ENCODE results near the gene ETV5.

ETV5 gene

GRCh38 chr3:186142393-186142932, 33.6 kb upstream of the ETV5 start:
- H3K9me3 ChIP-seq (ENCODE audit: control insufficient read depth, insufficient read depth, low read length): no peaks in the 10 kb centered on the region
- H3K36me3 ChIP-seq (ENCODE audit: control insufficient read depth, insufficient read depth, low read length): no peaks in the 10 kb centered on the region
- no peak overlapping the region for H3K9ac ChIP-seq (ENCODE audit: low read depth, low read length)
- no peaks in the 10 kb centered on the region for H3K4me1 ChIP-seq (ENCODE audit: control insufficient read depth, insufficient read depth, low read length)
- peaks cover 5% of the 10 kb centered on the region; the same call in 1 of the 2 replicates for H3K27me3 ChIP-seq (ENCODE audit: control insufficient read depth, insufficient read depth, low read length)
- H3K4me3 ChIP-seq (ENCODE audit: low read depth, low read length): no peak overlapping the region
- no peak overlapping the region for H3K27ac ChIP-seq (ENCODE audit: low read depth, low read length)

- Histone ChIP-seq H3K27ac (ENCODE audit: low read depth, low read length) (no peak overlapping the region), H3K9me3 (ENCODE audit: control insufficient read depth, insufficient read depth, low read length) (no peaks in the 10 kb centered on the region), H3K36me3 (ENCODE audit: control insufficient read depth, insufficient read depth, low read length) (no peaks in the 10 kb centered on the region), H3K27me3 (ENCODE audit: control insufficient read depth, insufficient read depth, low read length) (peaks cover 3% of the 10 kb centered on the region; the same call in 1 of the 2 replicates), H3K9ac (ENCODE audit: low read depth, low read length) (no peak overlapping the region), H3K4me3 (ENCODE audit: low read depth, low read length) (no peak overlapping the region), H3K4me1 (ENCODE audit: control insufficient read depth, insufficient read depth, low read length) (no peaks in the 10 kb centered on the region)
Observed at GRCh38 chr3:186141790-186142189, 32.9 kb upstream of the ETV5 start.

- H3K36me3 ChIP-seq (ENCODE audit: control insufficient read depth, insufficient read depth, low read length): no peaks in the 10 kb centered on the region
- no peaks in the 10 kb centered on the region for H3K4me1 ChIP-seq (ENCODE audit: control insufficient read depth, insufficient read depth, low read length)
- H3K27ac ChIP-seq (ENCODE audit: low read depth, low read length): no peak overlapping the region
- H3K27me3 ChIP-seq (ENCODE audit: control insufficient read depth, insufficient read depth, low read length): peaks cover 3% of the 10 kb centered on the region; the same call in 1 of the 2 replicates
- no peak overlapping the region for H3K9ac ChIP-seq (ENCODE audit: low read depth, low read length)
- H3K4me3 ChIP-seq (ENCODE audit: low read depth, low read length): no peak overlapping the region
- H3K9me3 ChIP-seq (ENCODE audit: control insufficient read depth, insufficient read depth, low read length): no peaks in the 10 kb centered on the region
Observed at GRCh38 chr3:186138272-186138981, 29.5 kb upstream of the ETV5 start.

GRCh38 chr3:186137051-186137685, 28.3 kb upstream of the ETV5 start:
- H3K9ac ChIP-seq (ENCODE audit: low read depth, low read length): no peak overlapping the region
- H3K27me3 ChIP-seq (ENCODE audit: control insufficient read depth, insufficient read depth, low read length): peaks cover 5% of the 10 kb centered on the region; the same call in 1 of the 2 replicates
- H3K36me3 ChIP-seq (ENCODE audit: control insufficient read depth, insufficient read depth, low read length): no peaks in the 10 kb centered on the region
- H3K27ac ChIP-seq (ENCODE audit: low read depth, low read length): no peak overlapping the region
- no peak overlapping the region for H3K4me3 ChIP-seq (ENCODE audit: low read depth, low read length)
- no peaks in the 10 kb centered on the region for H3K9me3 ChIP-seq (ENCODE audit: control insufficient read depth, insufficient read depth, low read length)
- H3K4me1 ChIP-seq (ENCODE audit: control insufficient read depth, insufficient read depth, low read length): no peaks in the 10 kb centered on the region

- no peak overlapping the region for H3K27ac ChIP-seq (ENCODE audit: low read depth, low read length)
- H3K4me3 ChIP-seq (ENCODE audit: low read depth, low read length): no peak overlapping the region
- peaks cover 15% of the 10 kb centered on the region for H3K27me3 ChIP-seq (ENCODE audit: control insufficient read depth, insufficient read depth, low read length)
- no peak overlapping the region for H3K9ac ChIP-seq (ENCODE audit: low read depth, low read length)
- no peaks in the 10 kb centered on the region for H3K36me3 ChIP-seq (ENCODE audit: control insufficient read depth, insufficient read depth, low read length)
- H3K4me1 ChIP-seq (ENCODE audit: control insufficient read depth, insufficient read depth, low read length): no peaks in the 10 kb centered on the region; the same call in 1 of the 2 replicates
- H3K9me3 ChIP-seq (ENCODE audit: control insufficient read depth, insufficient read depth, low read length): no peaks in the 10 kb centered on the region
Observed at GRCh38 chr3:186133980-186134379, 25.1 kb upstream of the ETV5 start.

GRCh38 chr3:186132487-186132886, 23.6 kb upstream of the ETV5 start:
- no peak overlapping the region for H3K27ac ChIP-seq (ENCODE audit: low read depth, low read length)
- H3K36me3 ChIP-seq (ENCODE audit: control insufficient read depth, insufficient read depth, low read length): no peaks in the 10 kb centered on the region
- peaks cover 18% of the 10 kb centered on the region for H3K27me3 ChIP-seq (ENCODE audit: control insufficient read depth, insufficient read depth, low read length)
- H3K4me1 ChIP-seq (ENCODE audit: control insufficient read depth, insufficient read depth, low read length): peaks cover 7% of the 10 kb centered on the region
- H3K9me3 ChIP-seq (ENCODE audit: control insufficient read depth, insufficient read depth, low read length): no peaks in the 10 kb centered on the region
- no peak overlapping the region for H3K4me3 ChIP-seq (ENCODE audit: low read depth, low read length)
- no peak overlapping the region for H3K9ac ChIP-seq (ENCODE audit: low read depth, low read length)

- Histone ChIP-seq H3K36me3 (ENCODE audit: control insufficient read depth, insufficient read depth, low read length) (no peaks in the 10 kb centered on the region), H3K27me3 (ENCODE audit: control insufficient read depth, insufficient read depth, low read length) (peaks cover 20% of the 10 kb centered on the region), H3K27ac (ENCODE audit: low read depth, low read length) (no peak overlapping the region), H3K4me1 (ENCODE audit: control insufficient read depth, insufficient read depth, low read length) (peaks cover 8% of the 10 kb centered on the region), H3K9me3 (ENCODE audit: control insufficient read depth, insufficient read depth, low read length) (no peaks in the 10 kb centered on the region), H3K9ac (ENCODE audit: low read depth, low read length) (no peak overlapping the region), H3K4me3 (ENCODE audit: low read depth, low read length) (no peak overlapping the region)
Observed at GRCh38 chr3:186129206-186129605, 20.3 kb upstream of the ETV5 start.

GRCh38 chr3:186128158-186128557, 19.3 kb upstream of the ETV5 start:
- no peaks in the 10 kb centered on the region for H3K9me3 ChIP-seq (ENCODE audit: control insufficient read depth, insufficient read depth, low read length)
- H3K27ac ChIP-seq (ENCODE audit: low read depth, low read length): no peak overlapping the region
- no peak overlapping the region for H3K9ac ChIP-seq (ENCODE audit: low read depth, low read length)
- no peaks in the 10 kb centered on the region for H3K36me3 ChIP-seq (ENCODE audit: control insufficient read depth, insufficient read depth, low read length)
- H3K4me3 ChIP-seq (ENCODE audit: low read depth, low read length): no peak overlapping the region
- H3K27me3 ChIP-seq (ENCODE audit: control insufficient read depth, insufficient read depth, low read length): peaks cover 27% of the 10 kb centered on the region
- peaks cover 13% of the 10 kb centered on the region for H3K4me1 ChIP-seq (ENCODE audit: control insufficient read depth, insufficient read depth, low read length)

GRCh38 chr3:186127463-186127862, 18.6 kb upstream of the ETV5 start:
- Histone ChIP-seq H3K4me1 (ENCODE audit: control insufficient read depth, insufficient read depth, low read length) (peaks cover 17% of the 10 kb centered on the region), H3K9me3 (ENCODE audit: control insufficient read depth, insufficient read depth, low read length) (no peaks in the 10 kb centered on the region), H3K4me3 (ENCODE audit: low read depth, low read length) (no peak overlapping the region), H3K36me3 (ENCODE audit: control insufficient read depth, insufficient read depth, low read length) (no peaks in the 10 kb centered on the region), H3K27ac (ENCODE audit: low read depth, low read length) (no peak overlapping the region), H3K27me3 (ENCODE audit: control insufficient read depth, insufficient read depth, low read length) (peaks cover 24% of the 10 kb centered on the region), H3K9ac (ENCODE audit: low read depth, low read length) (no peak overlapping the region)

GRCh38 chr3:186125118-186125517, 16.2 kb upstream of the ETV5 start:
- no peaks in the 10 kb centered on the region for H3K9me3 ChIP-seq (ENCODE audit: control insufficient read depth, insufficient read depth, low read length)

GRCh38 chr3:186124592-186124991, 15.7 kb upstream of the ETV5 start:
- Histone ChIP-seq H3K27me3 (ENCODE audit: control insufficient read depth, insufficient read depth, low read length) (peaks cover 23% of the 10 kb centered on the region), H3K4me3 (ENCODE audit: low read depth, low read length) (no peak overlapping the region), H3K9me3 (ENCODE audit: control insufficient read depth, insufficient read depth, low read length) (no peaks in the 10 kb centered on the region), H3K9ac (ENCODE audit: low read depth, low read length) (no peak overlapping the region), H3K27ac (ENCODE audit: low read depth, low read length) (no peak overlapping the region), H3K36me3 (ENCODE audit: control insufficient read depth, insufficient read depth, low read length) (no peaks in the 10 kb centered on the region), H3K4me1 (ENCODE audit: control insufficient read depth, insufficient read depth, low read length) (peaks cover 29% of the 10 kb centered on the region)

More at GRCh38 chr3:186125118-186125517, 16.2 kb upstream of the ETV5 start:
- H3K27ac ChIP-seq (ENCODE audit: low read depth, low read length): no peak overlapping the region
- no peak overlapping the region for H3K4me3 ChIP-seq (ENCODE audit: low read depth, low read length)
- H3K27me3 ChIP-seq (ENCODE audit: control insufficient read depth, insufficient read depth, low read length): peaks cover 18% of the 10 kb centered on the region
- H3K4me1 ChIP-seq (ENCODE audit: control insufficient read depth, insufficient read depth, low read length): peaks cover 24% of the 10 kb centered on the region
- no peaks in the 10 kb centered on the region for H3K36me3 ChIP-seq (ENCODE audit: control insufficient read depth, insufficient read depth, low read length)
- no peak overlapping the region for H3K9ac ChIP-seq (ENCODE audit: low read depth, low read length)

Data from HUES48 (cell line).